HL-60 (cell line): Measurements from ENCODE around the gene ACP4.
"Not testable (repeated sequence)": the region's sequence is repeated elsewhere in the genome, so short reads cannot be mapped to it uniquely, and the experiment has no call there.

Source experiments
- DNase-seq, 2 experiments: peaks; one replicate each; pipeline ENCODE4 v3.0.0-alpha.2; 2010 to 2020; ENCODE audit warnings: low read depth in 1 of 2, low spot score in 1 of 2
- H3K27ac ChIP-seq: fragments of 250-450 bp; sonication (Bioruptor Pico); replicated peaks from 2 replicates; pipeline ENCODE4 v1.5.1; 2020; ENCODE audit warnings: mild to moderate bottlenecking, moderate library complexity
- H3K27me3 ChIP-seq: fragments of 250-450 bp; sonication (Bioruptor Pico); 2 replicates; pipeline ENCODE4 v1.5.1; 2021; ENCODE audit warnings: mild to moderate bottlenecking, moderate library complexity; ENCODE audit not compliant: insufficient read depth, poor library complexity, severe bottlenecking
- H3K4me3 ChIP-seq: replicated peaks from 2 replicates; pipeline ENCODE4 v1.5.1; 2011; ENCODE audit warnings: mild to moderate bottlenecking, control low read depth, low read length; ENCODE audit not compliant: insufficient read depth
- CTCF ChIP-seq: IDR thresholded peaks from one replicate; pipeline ENCODE4 v1.5.1; 2011; ENCODE audit warnings: low read length, control low read depth, inconsistent platforms; ENCODE audit not compliant: insufficient read depth
- GABPA ChIP-seq: IDR thresholded peaks from 2 replicates; pipeline ENCODE4 v1.6.1; 2012; ENCODE audit warnings: low read depth
- POLR2AphosphoS5 ChIP-seq: IDR thresholded peaks from 2 replicates; pipeline ENCODE4 v1.6.1; 2012; ENCODE audit warnings: low read depth
- REST ChIP-seq: IDR thresholded peaks from 2 replicates; pipeline ENCODE4 v1.6.1; 2012; ENCODE audit warnings: low read depth; ENCODE audit not compliant: insufficient replicate concordance
- SPI1 ChIP-seq: IDR thresholded peaks from 2 replicates; pipeline ENCODE4 v1.6.1; 2012; ENCODE audit warnings: low read depth, mild to moderate bottlenecking, borderline replicate concordance

ACP4 gene

DNA sequence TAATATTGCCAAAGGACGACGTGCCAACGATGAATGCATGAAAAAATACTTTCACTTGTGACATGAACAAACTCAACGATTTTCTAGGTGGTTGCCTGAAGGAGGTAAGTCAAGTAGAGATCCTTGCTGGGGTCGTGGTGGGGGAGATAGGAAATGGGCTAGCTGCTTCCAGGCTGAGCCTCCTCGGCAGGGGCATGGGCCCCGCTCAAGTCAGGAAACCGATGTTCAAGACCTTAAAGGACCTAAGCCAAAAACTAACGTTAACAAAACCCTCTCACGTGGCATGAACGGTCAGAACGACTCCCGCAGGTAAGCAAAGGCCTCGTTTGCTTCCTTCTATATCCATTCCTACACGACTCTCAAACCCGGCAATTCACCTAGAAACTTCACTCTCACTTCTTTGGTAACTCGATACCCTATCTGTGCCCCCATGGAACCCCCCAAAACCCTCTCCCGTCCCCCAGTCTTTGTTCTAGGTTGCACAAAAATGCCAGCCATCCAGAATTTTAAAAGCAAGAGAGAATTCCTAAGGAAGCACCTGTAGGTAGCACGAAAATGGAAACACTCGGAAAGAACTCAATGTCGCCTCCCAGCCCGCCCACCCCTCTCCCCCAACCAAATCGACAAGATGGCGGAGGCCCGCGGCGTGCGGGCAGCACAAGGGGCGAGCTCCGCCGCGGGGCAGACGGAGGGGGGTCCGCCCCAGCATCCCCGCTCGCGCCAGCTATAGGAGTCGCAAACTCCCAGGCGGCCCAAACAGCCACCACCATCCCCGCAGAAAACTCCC is 13.6 kb downstream of the ACP4 start:
- TF ChIP-seq GABPA (no peak), REST (no peak), CTCF (no peak), SPI1 (no peak), POLR2AphosphoS5 (no peak)
- peak overlapping the region; percentile 84 for H3K4me3 ChIP-seq
- no peak for DNase-seq

GRCh38 chr19:50804420-50805272 is 14.4 kb downstream of the ACP4 start:
- peak overlapping the region; percentile 84 for H3K4me3 ChIP-seq
- no peak; the same call in 1 of the 2 replicates for TF ChIP-seq GABPA
- TF ChIP-seq SPI1, result no peak
- peak; percentile 74 for TF ChIP-seq REST
- peak; percentile 99 for TF ChIP-seq POLR2AphosphoS5
- no peak for TF ChIP-seq CTCF

More for the DNA sequence above, 13.6 kb downstream of the ACP4 start:
- Histone ChIP-seq H3K27ac (peak overlapping the region; percentile 99), H3K27me3 (no peaks in the 10 kb centered on the region)

GRCh38 chr19:50808856-50809255 is 18.6 kb downstream of the ACP4 start:
- Histone ChIP-seq H3K4me3 (no peak overlapping the region), H3K27me3 (no peaks in the 10 kb centered on the region), H3K27ac (no peak overlapping the region)
- no peak for DNase-seq
- no peak for TF ChIP-seq GABPA
- TF ChIP-seq CTCF, result no peak
- TF ChIP-seq POLR2AphosphoS5, result no peak
- no peak for TF ChIP-seq REST
- TF ChIP-seq SPI1, result no peak

More at GRCh38 chr19:50804420-50805272, 14.4 kb downstream of the ACP4 start:
- no peaks in the 10 kb centered on the region for H3K27me3 ChIP-seq
- peak overlapping the region; percentile 99 for H3K27ac ChIP-seq
- peak; percentile 98 to 99 for DNase-seq

- not testable (repeated sequence) for H3K27ac ChIP-seq, H3K27me3 ChIP-seq, DNase-seq, H3K4me3 ChIP-seq
These were observed 21.5 kb downstream of the ACP4 start for GRCh38 chr19:50811622-50812238.
